ENCODE data around the gene NEK1. TPM values are rescaled to one million over a fixed set of nuclear protein-coding genes. Genes with fewer than 3 reads are reported as not detected.

Gene NEK1
- total and polyA plus RNA-seq, 11 donors = 4.8 to 17.8 (median 12.0) TPM

- no peak overlapping the region for H3K4me3 ChIP-seq
- no peak overlapping the region for H3K27ac ChIP-seq
- no peak for ATAC-seq
- H3K27me3 ChIP-seq = no peaks in the 10 kb centered on the region
- peaks cover 0 to 12% (median 0%) of the 10 kb centered on the region in 9 donors for H3K36me3 ChIP-seq
- no peak for DNase-seq
- WGBS, 4 donors = 81 to 94% (median 91%) methylated on average over 1 of the region's 1 CpG
- TF ChIP-seq POLR2A (IDR thresholded peaks at IDR 0.05) (no peak), CTCF (IDR thresholded peaks at IDR 0.05) (no peak)
- H3K4me1 ChIP-seq = no peaks in the 10 kb centered on the region
- H3K9me3 ChIP-seq = no peaks in the 10 kb centered on the region
- intact Hi-C loops (cut with DNase I) = no loop called here
Observed at GRCh38 chr4:169417629-169418282, 194.6 kb downstream of the NEK1 start.

GRCh38 chr4:169416997-169417396 lies 195.4 kb downstream of the NEK1 start:
- Histone ChIP-seq H3K4me3 (no peak overlapping the region), H3K36me3 (peaks cover 0 to 10% (median 0%) of the 10 kb centered on the region in 9 donors), H3K4me1 (no peaks in the 10 kb centered on the region), H3K27ac (no peak overlapping the region), H3K9me3 (no peaks in the 10 kb centered on the region), H3K27me3 (no peaks in the 10 kb centered on the region)
- intact Hi-C loops (cut with DNase I) = no loop called here
- ATAC-seq (no peak), DNase-seq (no peak)
- TF ChIP-seq CTCF (IDR thresholded peaks at IDR 0.05) (no peak), POLR2A (IDR thresholded peaks at IDR 0.05) (no peak)

- Histone ChIP-seq H3K9me3 (no peaks in the 10 kb centered on the region), H3K27ac (no peak overlapping the region), H3K4me3 (no peak overlapping the region), H3K27me3 (no peaks in the 10 kb centered on the region), H3K4me1 (no peaks in the 10 kb centered on the region), H3K36me3 (peaks cover 0 to 10% (median 0%) of the 10 kb centered on the region in 9 donors)
- WGBS, 4 donors = 97 to 98% (median 98%) methylated on average over 4 of the region's 4 CpGs
- DNase-seq (no peak), ATAC-seq (no peak)
- intact Hi-C loops (cut with DNase I) = no loop called here
- TF ChIP-seq CTCF (IDR thresholded peaks at IDR 0.05) (no peak), POLR2A (IDR thresholded peaks at IDR 0.05) (no peak)
Observed at GRCh38 chr4:169416461-169416860, 195.9 kb downstream of the NEK1 start.

GRCh38 chr4:169414913-169415312 lies 197.5 kb downstream of the NEK1 start:
- no peak for TF ChIP-seq POLR2A (IDR thresholded peaks at IDR 0.05)
- no peak for TF ChIP-seq CTCF (IDR thresholded peaks at IDR 0.05)
- H3K27ac ChIP-seq = no peak overlapping the region
- WGBS, 4 donors = 99 to 100% (median 100%) methylated on average over 1 of the region's 1 CpG
- H3K4me1 ChIP-seq = peaks cover 0 to 9% (median 0%) of the 10 kb centered on the region in 12 donors
- no peak for DNase-seq
- intact Hi-C loops (cut with DNase I) = no loop called here
- H3K4me3 ChIP-seq = no peak overlapping the region
- ATAC-seq = no peak
- H3K36me3 ChIP-seq = peaks cover 0 to 10% (median 0%) of the 10 kb centered on the region in 9 donors
- H3K9me3 ChIP-seq = no peaks in the 10 kb centered on the region
- H3K27me3 ChIP-seq = no peaks in the 10 kb centered on the region
